ENCODE measurements around the gene INF2. TPM values are rescaled to one million over a fixed set of nuclear protein-coding genes. Genes with fewer than 3 reads are reported as not detected.

The INF2 gene
- total and polyA plus RNA-seq, 9 of the 15 experiments (the other 6 are each of a cell fraction or from before 2014, with no cell fraction given): 0.56 to 31.3 (median 7.8) TPM

- TF ChIP-seq WHSC1 (IDR thresholded peaks at IDR 0.05; ENCODE audit: low read length) (no peak), ZFP91 (CRISPR knock-in tag; IDR thresholded peaks at IDR 0.05) (no peak), ZNF277 (CRISPR knock-in tag; IDR thresholded peaks at IDR 0.05; ENCODE audit: borderline replicate concordance) (no peak), BDP1 (IDR thresholded peaks at IDR 0.05; ENCODE audit: insufficient read depth, insufficient read length) (no peak), FOXP1 (CRISPR knock-in tag; IDR thresholded peaks at IDR 0.05) (no peak), SMARCA5 (IDR thresholded peaks at IDR 0.05) (no peak), SRSF7 (optimal IDR thresholded peaks at IDR 0.05; ENCODE audit: low read depth, low read length) (no peak), JUND (IDR thresholded peaks at IDR 0.05; ENCODE audit: borderline replicate concordance, low read depth, low read length) (peak; percentile 68), JUND (tag; IDR thresholded peaks at IDR 0.05; ENCODE audit: borderline replicate concordance, low read depth, low read length) (peak; percentile 60; the same call in 1 of the 3 replicates), MIER1 (IDR thresholded peaks at IDR 0.05; ENCODE audit: low read depth) (no peak), SNAPC5 (CRISPR knock-in tag; IDR thresholded peaks at IDR 0.05) (no peak), NR4A1 (CRISPR knock-in tag; IDR thresholded peaks at IDR 0.05) (no peak), NR4A1 (tag; IDR thresholded peaks at IDR 0.05) (no peak), CHAMP1 (IDR thresholded peaks at IDR 0.05) (no peak), GABPB1 (CRISPR knock-in tag; IDR thresholded peaks at IDR 0.05) (0 out of 2 replicates have a peak, but pooled peaks have one; percentile 4), KDM5B (IDR thresholded peaks at IDR 0.05; ENCODE audit: insufficient replicate concordance, low read depth, low read length) (no peak), ZNF449 (CRISPR knock-in tag; IDR thresholded peaks at IDR 0.05) (no peak), NR3C1 (CRISPR knock-in tag; IDR thresholded peaks at IDR 0.05) (no peak), JUN (IDR thresholded peaks at IDR 0.05; ENCODE audit: borderline replicate concordance, low read depth, low read length) (0 out of 2 replicates have a peak, but pooled peaks have one; percentile 51), JUN (CRISPR knock-in tag; IDR thresholded peaks at IDR 0.05; ENCODE audit: borderline replicate concordance) (no peak)
Measured at GRCh38 chr14:104680056-104680805, 9.2 kb upstream of the INF2 start (continued).

All from K562 (cell line).